Measurements from ENCODE around the gene LRRC4B.

Gene LRRC4B

GRCh38 chr19:50501186-50501567 lies 67.1 kb downstream of the LRRC4B start:
- DNase-seq: no peak

GRCh38 chr19:50500753-50501151 lies 67.5 kb downstream of the LRRC4B start:
- DNase-seq: no peak

GRCh38 chr19:50500060-50500752 lies 68.0 kb downstream of the LRRC4B start:
- no peak for DNase-seq

- DNase-seq: no peak
Observed at GRCh38 chr19:50498219-50499056, 69.8 kb downstream of the LRRC4B start.

- no peak for DNase-seq
Observed at GRCh38 chr19:50497022-50497405, 71.2 kb downstream of the LRRC4B start.

GRCh38 chr19:50496189-50497021 lies 71.8 kb downstream of the LRRC4B start:
- DNase-seq: no peak

GRCh38 chr19:50495020-50495531 lies 73.2 kb downstream of the LRRC4B start:
- DNase-seq: no peak

GRCh38 chr19:50494186-50495019 lies 73.8 kb downstream of the LRRC4B start:
- no peak for DNase-seq

GRCh38 chr19:50493171-50493570 lies 75.1 kb downstream of the LRRC4B start:
- DNase-seq: no peak

GRCh38 chr19:50492303-50493052 lies 75.8 kb downstream of the LRRC4B start:
- no peak for DNase-seq

- no peak for DNase-seq
Observed at GRCh38 chr19:50490991-50491472, 77.2 kb downstream of the LRRC4B start.

- no peak for DNase-seq
Observed at GRCh38 chr19:50490411-50490811, 77.8 kb downstream of the LRRC4B start.

- DNase-seq: peak; percentile 8
Observed at GRCh38 chr19:50489461-50490011, 78.7 kb downstream of the LRRC4B start.

- peak; percentile 21 for DNase-seq
Observed at GRCh38 chr19:50488389-50489194, 79.6 kb downstream of the LRRC4B start.

GRCh38 chr19:50486823-50487515 lies 81.3 kb downstream of the LRRC4B start:
- peak; percentile 25 for DNase-seq

GRCh38 chr19:50485284-50485955 lies 82.8 kb downstream of the LRRC4B start:
- DNase-seq: no peak

GRCh38 chr19:50482916-50483315 lies 85.3 kb downstream of the LRRC4B start:
- no peak for DNase-seq

- DNase-seq: no peak
Observed at GRCh38 chr19:50482271-50482855, 85.9 kb downstream of the LRRC4B start.
